ENCODE results near the gene MMP17. TPM values are rescaled to one million over a fixed set of nuclear protein-coding genes. Genes with fewer than 3 reads are reported as not detected.

MMP17 gene
- 18.4 and 20.7 TPM in 2 replicates for total RNA-seq

GRCh38 chr12:131827961-131828534, at the start of gene MMP17:
Gene MMP17 (plus strand): TSS chr12:131828393. CDS start chr12:131828495, 102 bp downstream.

DNA sequence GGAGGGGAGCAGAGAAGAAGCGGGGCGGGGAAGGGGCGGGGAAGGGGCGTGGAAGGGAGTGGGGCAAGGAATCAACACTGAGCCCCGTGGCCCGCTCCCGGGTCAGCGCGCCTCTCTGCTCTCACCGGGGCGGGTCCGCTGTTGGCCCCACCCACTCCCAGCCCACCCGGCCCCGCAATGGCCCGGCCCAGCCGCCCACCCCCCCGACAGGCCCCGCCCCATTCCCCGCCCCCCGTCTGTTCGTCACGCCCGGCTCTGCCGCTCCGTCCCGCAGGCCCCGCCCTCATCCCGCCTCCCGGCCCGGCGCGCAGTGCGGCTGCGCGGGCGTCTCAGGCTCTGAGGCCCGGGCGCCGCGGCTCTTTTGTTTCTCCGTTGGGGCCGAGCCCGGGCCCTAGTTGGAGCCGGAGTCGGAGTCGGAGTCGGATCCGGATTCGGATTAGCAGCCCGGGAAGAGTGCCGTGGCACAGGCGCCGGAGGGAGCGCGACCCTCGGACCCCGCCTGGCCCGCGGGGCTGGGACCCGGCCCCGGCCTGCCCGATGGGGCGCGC, 66.2 kb downstream of the MMP17 start, which contains the start of gene ULK1:
Gene ULK1 (plus strand): TSS at position 310 of the 548 bp plus-strand sequence. CDS start 380 bp downstream, outside the sequence.

Other genes starting within 250 kb of the MMP17 start
- gene SFSWAP, start 117.3 kb upstream of the MMP17 start, total RNA-seq: 15.7 and 21.4 TPM in 2 replicates
- gene ULK1, start 66.2 kb downstream of the MMP17 start, total RNA-seq: 12.2 and 20.3 TPM in 2 replicates
- gene PUS1, start 100.9 kb downstream of the MMP17 start, total RNA-seq: 9.2 and 20.4 TPM in 2 replicates
- gene EP400, start 121.5 kb downstream of the MMP17 start, total RNA-seq: 10.1 and 22.8 TPM in 2 replicates

Data from smooth muscle cell of the umbilical artery (primary cell).